Islet of Langerhans (tissue), 1 donor: ENCODE data around the gene CLK4.

ENCODE experiments used
- FAIRE-seq: peaks from one replicate; lab custom pipeline; 2011; peaks lifted over from hg19 to GRCh38; lab: Jason Lieb, UNC

The CLK4 gene

DNA sequence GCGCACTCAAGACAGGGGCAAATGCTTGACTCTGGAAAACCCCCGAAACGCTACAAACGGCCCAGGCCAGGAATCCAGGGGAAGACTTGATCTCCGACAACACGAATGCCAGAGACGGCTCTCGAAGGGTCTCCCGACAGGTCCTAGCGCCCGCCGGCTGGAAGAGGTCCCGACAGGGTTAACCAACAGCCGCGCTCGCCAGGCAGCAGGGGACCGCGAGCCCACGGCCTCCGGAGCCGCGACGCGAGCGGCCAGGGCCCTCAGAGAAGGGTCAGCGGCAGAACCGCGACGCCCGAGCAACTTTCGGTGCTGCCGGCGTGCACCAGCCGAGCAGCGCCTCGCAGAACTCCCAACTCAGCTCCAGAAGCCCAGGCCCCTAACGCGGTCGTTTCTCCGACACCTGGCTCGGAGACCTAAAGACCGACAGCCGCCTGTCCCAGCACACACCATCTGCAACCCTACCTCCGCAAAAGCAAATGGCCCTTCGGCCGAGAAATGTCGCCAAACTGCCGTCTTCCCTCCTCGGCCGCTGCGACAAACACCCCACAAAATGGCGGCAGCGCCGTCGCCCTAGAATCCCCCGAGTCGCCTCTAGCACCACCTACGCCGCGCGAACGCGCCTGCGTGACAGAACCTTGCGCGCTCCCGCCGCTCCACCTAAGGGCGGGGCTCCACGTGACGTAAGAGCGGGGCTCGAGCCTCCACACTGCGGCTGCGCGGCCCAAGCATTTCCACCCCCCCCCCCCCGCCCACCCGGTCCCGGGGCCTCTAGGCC is at the start of gene CLK4:
Gene CLK4 (minus strand): TSS at position 567 of the 775 bp plus-strand sequence. CDS start 3,634 bp downstream, outside the sequence.
- no peak for FAIRE-seq

DNA sequence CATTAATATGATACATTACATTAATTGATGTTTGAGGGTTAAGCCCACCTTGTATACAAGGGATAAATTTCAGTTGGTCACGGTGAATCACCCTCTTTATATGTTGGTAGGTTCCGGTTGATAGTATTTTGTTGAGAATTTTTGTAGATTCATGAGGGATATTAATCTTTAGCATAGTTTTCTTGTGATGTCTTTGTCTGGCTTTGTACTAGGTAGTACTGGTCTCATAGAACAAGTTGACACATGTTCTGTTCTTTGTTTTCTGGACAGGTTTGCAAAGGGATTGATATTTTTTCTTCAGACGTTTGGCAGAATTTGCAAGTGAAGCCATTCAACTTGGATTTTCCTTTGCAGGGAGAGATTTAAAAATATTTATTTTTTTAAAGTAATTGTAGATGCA is 49.1 kb upstream of the CLK4 start:
- FAIRE-seq = no peak

DNA sequence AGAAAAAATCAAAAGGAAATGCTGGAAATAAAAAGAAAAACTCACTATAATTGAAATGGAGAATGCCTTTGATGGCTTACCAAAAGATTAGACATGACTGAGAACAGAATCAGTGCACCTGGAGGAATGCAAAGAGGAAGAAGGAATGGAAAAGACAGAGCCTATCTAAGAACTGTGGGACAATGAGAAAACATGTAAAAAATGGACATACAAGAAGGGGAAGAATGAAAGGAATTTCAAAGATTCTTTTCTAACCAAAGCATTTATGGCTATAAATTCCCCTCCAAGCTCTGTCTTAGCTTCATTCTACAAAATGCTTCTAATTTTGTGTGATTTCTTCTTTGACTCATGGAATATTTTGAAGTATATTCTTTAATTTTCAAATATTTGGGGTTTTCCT is 47.5 kb upstream of the CLK4 start:
- no peak for FAIRE-seq

DNA sequence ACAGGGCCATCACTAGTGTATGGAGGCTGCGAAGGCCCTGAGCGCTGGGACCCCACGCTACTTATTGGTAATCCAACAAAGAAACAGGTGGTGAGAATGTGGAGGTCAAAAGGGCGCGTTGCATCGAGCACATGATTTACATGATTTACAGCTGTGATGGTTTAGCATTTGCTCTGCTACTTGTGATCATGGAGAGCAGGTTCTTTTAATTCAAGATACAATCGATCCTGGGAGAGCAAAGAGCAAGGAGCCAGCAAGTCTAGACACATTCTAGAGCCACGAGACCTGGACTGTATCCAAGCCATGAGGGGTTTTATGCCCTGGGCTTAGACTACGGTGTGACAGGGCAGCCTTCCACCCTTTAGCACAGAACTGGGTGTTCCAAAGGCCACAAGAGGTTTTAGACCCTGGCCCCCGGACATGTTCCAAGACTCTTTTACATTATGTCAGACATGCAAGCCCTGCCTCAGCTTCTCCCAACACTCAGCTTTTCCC is 47.0 kb upstream of the CLK4 start:
- no peak for FAIRE-seq

DNA sequence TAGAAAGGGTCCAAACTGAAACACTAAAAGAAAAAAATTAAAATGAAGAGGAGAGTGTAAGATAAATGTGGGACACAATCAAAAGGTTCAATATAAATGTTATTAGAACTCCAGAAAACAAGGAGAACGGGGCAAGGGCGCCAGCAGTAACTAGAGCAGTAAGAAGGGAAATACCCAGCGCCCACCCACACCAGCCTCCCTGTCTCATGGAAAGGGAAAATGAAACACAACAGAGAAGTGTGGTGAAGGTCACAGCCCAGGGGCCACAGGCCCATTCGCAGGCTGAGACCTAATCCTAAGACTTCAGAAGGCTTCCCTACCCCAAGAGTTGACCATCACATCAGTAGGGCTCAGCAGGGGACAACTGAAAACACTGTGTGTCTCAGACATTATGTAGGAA is 45.8 kb upstream of the CLK4 start:
- no peak for FAIRE-seq

DNA sequence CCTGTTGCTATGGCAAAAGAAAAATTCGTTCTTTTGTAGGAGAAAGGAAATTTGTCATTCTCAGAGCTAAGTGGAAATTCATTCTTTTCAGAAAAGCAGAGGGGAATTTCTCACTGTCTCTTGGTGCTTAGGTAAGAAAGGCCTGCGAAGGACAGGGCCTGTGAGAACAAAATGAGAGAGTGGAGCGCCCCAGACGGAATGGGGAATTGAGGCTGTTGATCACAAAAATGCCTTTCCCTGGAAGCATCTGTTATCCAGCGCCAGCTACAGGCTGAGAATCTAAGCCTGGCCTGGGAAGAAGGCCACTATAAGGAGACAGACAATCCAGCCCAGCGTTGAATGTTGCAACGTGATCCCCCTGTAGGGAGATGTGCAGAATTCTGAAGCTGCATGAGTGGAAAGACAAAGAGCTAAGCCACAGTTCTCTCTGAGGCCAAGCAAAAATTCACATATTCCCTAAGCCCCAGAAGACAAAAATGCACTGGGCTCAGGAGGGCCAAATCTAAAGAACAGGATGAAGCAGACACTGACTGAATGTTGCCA is 44.8 kb upstream of the CLK4 start:
- FAIRE-seq = no peak

DNA sequence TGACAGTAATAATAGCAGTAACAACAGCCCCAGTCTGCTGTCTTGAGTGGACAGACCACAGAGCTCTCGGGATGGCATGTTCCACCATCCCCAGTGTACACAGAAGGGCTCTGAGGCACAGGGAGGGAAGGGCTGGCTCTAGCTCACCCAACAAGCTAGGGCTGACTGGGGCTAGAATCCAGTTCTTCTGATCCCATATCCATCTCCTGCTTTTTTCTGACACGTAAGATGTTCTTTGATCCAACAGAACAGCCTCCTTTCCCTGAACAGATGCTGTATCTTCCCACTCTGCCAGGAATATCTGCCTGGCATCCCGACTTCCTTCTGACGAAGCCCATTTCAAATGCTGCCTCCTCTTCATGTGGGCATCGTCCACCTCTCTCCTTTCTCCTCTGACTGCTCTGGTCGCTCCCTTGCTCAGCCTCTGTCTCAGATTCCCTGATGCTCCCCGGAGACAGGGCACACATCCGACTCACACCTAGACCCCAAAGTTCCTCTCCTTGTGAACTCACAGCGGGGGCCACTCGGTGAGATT is 43.6 kb upstream of the CLK4 start:
- FAIRE-seq = no peak

DNA sequence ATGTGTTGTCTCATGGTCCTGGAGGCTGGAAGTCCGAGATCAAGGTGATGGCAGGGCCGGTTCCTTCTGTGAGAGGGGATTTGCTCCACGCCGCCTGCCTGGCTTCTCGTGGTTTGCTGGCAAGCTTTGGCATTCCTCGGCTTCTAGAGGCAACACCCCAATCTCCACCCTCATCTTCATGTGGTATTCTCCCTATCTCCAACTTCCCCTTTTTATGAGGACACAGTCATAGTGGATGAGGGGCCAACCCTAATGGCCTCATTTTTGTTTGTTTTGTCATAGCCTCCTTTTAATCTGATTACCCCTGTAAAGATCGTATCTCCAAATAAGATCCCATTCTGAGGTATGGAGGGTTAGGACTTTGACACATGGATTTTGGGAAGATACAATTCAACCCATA is 41.7 kb upstream of the CLK4 start:
- no peak for FAIRE-seq

DNA sequence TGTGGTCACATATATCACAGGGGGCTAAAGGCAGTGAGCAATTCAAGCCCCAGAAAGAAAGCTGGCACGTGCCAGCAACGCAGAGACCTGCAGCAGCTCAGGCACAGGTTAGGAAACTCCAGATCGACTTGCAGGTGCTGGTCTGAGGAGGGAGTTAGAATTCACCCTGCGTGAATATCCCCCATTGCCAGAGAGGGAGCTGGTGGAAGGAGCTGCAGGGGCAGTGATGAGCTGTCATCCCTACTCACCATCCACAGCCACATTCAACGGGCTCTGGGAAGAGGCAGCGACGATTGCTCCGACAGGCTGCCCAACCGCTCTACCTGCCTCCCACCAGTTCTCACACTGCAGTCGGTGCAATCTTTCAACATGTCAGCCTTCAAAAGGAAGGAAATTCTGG is 40.8 kb upstream of the CLK4 start:
- no peak for FAIRE-seq

DNA sequence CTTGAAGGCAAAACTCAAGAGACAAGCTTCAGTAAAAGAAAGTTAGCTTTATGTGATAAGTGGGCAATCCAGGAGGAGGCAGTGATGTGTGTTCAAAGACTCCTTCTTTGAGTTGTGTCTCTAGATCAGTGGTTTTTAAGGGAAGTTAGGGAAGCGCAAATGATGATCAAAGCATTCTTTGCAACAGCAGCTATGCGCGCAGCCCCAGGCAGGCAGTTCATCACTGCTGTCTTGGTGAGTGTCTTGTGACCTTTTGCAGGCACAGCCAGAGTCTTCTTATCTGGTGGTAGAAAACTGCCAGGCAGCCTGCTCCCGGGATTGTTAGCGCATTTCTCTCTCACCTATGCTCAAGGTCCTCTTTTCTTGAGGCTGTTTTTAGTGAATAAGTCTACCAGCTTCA is 40.3 kb upstream of the CLK4 start:
- FAIRE-seq = no peak

DNA sequence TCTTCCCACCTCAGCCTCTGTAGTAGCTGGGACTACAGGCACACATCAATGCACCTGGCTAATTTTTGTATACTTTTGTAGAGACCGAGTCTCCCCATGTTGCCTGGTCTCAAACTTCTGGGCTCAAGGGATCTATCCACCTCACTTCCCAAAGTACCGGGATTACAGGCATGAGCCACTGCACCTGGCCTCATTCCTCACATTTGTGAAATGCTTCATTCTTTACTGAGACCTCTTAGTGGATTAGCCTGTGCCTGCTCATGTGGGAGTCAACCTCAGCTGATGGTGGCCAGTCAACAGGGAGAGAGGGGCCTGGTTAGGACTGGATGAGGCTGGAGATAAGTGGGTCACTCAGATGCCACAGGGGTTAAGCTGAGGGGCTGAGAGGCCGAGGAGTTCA is 37.3 kb upstream of the CLK4 start:
- FAIRE-seq = no peak

DNA sequence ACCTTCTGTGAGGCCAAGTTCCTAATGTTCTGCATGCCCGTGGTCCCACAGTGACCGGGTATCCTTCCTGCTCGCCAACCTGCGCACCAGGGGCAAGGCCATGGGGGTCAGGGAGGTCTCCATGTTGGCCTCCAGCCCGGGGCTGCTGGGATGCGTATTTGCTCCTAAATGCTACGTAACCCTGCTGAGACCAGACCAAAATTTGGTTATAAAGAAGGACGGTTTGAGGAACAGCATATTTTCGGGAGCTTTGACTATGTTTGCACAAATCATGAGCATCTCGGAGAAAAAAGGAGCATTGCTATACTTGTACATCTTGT is 35.7 kb upstream of the CLK4 start:
- FAIRE-seq = no peak

DNA sequence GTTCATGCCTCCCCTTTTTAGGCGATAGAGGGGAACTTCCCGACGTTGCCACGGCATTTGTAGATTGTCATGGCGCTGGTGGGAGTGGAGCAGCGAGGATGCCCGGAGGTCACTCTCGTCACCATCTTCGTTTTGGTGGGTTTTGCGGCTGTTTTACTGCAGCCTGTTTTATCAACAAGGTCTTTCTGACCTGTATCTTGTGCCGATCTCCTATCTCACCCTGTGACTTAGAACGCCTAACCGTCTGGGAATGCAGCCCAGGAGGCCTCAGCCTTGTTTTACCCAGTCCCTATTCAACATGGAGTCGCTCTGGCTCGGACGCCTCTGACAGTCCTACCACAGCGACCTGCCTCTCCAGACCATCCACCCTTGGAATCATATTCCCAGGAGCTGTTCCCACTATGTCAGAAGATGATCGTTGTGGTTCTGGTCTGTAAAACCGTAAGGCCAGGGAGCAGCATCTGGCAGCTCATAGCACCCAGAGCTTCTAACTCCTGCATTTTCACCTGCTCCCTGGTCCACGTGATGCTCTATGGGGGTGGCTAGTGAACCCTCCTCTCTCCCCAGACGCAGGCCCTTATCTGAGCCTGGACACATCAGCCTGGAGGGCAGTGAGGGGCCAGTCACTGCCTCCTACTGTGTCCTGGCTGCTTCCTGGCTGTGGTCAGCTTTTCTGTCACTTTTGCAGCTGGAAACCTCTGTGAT is 35.1 kb upstream of the CLK4 start:
- no peak for FAIRE-seq

DNA sequence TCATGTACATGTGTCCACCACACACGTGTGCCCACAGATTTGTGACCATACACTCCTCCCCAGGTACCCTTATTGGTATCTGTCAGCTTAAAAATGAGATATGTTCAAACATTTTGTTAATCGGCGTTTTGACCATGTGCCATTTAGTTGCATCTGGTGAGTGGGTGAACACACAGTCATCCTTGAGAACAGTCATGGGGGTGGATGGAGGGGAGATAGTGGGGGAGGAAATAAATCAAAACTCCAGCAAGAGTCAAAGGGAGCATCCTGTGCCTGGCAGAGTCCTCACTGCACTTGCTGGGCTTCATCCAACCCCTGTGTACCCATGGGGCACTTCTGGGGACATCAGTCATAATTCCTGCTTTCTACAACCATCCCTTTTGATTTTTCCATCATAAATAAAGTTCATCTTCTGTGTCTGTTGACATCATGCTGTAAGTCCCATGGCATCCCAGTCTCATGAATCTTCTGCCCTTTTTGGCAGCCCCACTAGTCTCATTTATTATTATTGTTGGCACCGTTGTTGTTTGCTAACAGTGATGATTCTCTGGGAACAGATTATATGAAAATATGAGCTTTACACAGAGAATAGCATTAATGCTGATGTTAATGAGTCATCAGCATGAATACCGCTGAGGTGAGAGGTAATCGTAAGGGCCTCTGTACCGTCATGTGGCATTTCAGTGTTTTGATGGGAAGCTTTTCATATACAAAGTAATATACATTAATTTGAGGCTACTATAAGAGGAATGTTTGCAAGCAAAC is 24.4 kb upstream of the CLK4 start:
- FAIRE-seq = no peak

DNA sequence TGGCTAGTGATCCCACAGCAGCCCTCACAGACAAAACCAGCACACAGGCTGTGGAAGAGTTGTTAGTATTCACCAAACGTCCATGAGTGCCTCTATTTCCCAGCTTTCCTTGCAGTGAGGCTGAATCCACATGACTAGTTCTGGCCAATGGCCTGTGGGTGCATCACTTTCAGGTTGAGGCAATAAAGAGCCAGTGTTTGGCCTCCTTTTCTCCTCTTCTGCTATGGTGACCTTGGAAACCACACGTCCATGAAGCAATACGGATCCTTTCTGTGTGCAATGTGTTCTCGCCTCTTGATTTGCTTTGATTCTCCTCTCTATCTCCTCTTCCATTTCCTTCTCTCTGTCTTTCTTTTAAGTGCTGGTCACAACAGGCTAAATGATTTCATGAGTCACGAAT is 23.4 kb upstream of the CLK4 start:
- FAIRE-seq = no peak

DNA sequence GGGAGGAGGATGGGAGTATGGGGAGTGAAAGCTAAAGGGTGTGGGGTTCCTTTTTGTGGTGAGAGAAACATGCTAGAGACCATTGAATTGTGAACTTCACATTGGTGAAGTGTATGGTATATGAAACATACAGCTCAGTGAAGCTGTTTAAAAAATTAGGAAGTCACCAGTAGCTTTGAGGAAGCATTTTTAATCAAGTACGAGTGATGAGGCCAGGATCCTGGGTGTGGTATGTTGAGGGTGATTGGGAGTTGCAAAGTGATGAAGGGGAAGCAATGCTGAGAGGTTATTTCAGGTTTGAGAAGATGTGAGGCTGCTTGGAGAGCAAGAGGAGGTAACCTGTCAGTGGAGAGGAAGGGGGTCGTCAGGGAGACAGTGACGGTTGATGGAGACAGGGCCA is 22.7 kb upstream of the CLK4 start:
- FAIRE-seq = no peak

DNA sequence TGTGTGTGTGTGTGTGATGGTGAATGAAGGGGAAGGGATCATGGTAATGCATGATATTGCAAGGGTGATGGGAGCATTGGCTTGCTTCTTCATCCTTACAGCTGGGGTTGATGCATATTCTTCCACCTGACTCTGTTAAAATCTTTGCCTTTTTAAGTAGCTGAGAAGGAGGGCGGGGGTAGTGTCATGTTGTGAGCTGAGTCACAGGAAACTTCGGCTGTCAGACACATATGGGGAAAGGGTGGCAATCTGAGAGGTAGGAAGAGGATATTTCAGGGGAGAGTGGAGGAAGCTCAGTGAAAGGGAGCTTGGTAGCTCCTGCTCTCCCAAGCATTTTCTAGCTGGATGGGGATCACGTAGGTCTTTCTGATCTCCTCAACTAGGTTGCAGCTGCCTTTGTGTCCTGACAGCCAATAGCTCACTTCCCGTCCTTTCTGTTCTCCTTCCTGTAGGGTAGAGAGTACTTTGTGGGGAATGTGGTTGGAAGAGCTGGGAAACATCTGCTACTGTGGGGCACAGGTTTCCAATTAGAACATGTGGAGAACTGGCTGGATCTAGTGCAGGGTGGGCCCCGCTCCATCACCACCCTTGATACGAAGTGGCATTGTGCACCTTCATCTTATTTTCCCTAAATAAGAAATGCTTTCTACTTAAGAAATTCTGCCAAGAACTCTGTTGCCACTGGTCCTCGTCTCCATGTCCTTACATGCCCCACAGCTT is 18.1 kb upstream of the CLK4 start:
- FAIRE-seq = no peak

DNA sequence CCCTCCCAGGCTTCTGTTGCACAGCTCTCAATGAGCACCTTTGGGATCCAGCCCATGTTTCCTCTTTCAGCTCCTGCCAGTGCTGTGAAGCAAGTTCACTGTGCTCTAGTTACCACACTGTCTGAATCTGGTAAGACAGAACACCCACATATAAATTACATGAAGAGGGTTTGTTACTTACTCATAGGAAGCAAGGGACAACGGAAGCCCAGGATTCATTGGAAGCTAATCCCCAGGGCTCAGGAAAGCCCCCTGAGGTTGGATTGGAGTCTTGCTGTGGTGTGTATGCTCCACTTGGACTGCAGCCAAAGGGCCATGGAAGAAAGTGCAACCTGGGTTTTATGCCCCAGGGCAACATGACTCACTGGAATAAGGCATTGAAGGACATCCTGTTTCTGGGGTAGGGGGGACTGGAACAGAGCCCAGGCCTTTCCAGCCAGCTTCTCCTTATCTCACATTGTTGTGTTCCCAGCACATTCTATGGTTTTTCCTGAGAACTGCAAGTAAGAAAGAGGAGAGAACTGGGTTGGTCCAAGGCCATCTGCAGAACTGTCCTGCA is 15.6 kb upstream of the CLK4 start:
- FAIRE-seq = no peak

DNA sequence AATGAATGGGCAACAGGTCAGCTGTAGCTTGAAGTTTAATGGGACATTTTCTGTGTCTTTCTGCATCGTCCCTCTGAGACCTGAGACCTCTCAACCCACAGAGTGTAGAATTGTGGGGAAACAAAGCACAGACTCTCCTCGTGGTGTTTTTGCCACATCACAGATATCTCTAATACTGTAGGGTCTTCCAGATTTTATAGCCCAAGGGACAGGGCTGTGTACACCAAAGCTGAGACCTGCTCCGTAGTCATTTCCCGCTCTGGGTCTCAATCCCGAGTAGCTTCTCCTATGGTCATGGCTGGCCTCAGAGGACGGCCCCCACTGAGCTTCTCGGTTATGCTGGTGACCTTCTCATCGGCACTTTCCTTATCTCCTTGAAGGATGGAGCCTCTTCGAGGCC is 14.9 kb upstream of the CLK4 start:
- FAIRE-seq = no peak

DNA sequence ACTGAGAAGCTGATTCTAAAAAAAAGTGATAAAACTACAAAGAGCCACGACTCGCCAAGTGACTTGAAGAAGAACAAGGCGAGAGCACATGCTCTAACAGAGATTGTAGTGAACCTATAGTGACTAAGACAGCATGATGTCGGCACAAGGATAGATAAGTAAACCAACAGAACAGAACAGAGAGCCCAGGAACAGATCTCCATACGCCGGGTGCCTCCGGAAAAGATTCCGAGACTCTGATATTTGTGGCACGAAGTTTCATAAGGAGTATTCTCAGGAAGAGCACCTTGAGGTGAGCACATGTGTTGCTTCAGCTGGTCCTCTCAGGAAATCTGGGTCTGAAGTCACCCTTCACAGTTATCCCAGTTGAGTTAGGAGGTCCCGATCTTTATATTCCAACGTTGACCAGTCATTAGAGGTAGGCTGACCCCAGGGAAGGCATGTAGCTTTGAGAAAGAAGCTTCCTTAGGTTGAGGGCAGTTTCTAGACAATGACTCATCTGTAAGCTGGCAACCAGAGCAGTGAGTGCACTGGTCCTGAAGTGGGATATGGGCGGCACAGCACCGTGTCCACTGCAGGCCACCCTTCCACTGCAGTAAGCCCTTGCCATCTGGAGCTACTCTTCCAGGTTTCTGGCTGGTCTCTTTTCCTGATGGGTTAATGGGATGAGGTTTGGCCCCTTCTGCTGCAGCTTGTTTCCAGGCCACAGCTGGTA is 13.6 kb upstream of the CLK4 start:
- FAIRE-seq = no peak
